Stimulated activated naive CD8-positive, alpha-beta T cell treated with anti-CD3 and anti-CD28 coated beads, Interleukin-15, Interleukin-2, amounts not matched to agents 100 ng/mL and 50 ng/mL, for 24 hours (primary cell): ENCODE measurements around the gene ADI1.

Source experiments
- H3K27ac Mint-ChIP-seq: one replicate; pipeline ENCODE4 v1.8.0; 2021; ENCODE audit warnings: mild to moderate bottlenecking, mixed read lengths
- H3K27me3 Mint-ChIP-seq: one replicate; pipeline ENCODE4 v1.8.0; 2021; ENCODE audit warnings: mixed read lengths
- H3K36me3 Mint-ChIP-seq: one replicate; pipeline ENCODE4 v1.8.0; 2021; ENCODE audit warnings: low read depth, mixed read lengths
- H3K4me1 Mint-ChIP-seq: one replicate; pipeline ENCODE4 v1.8.0; 2021; ENCODE audit warnings: low read depth, mixed read lengths
- H3K4me3 Mint-ChIP-seq: one replicate; pipeline ENCODE4 v1.8.0; 2021; ENCODE audit warnings: mild to moderate bottlenecking, mixed read lengths
- H3K9me3 Mint-ChIP-seq: one replicate; pipeline ENCODE4 v1.8.0; 2021; ENCODE audit warnings: mixed read lengths

Gene ADI1

GRCh38 chr2:3519255-3520205, at the start of gene ADI1:
ADI1 (minus strand) TSS chr2:3519531; CDS start chr2:3519487, 44 bp downstream.
- peaks cover 6% of the 10 kb centered on the region for H3K9me3 Mint-ChIP-seq
- peak within 1 kb of the TSS; percentile 91 for H3K27ac Mint-ChIP-seq
- peak within 1 kb of the TSS; percentile 93 for H3K4me3 Mint-ChIP-seq
- H3K27me3 Mint-ChIP-seq, result no peaks in the 10 kb centered on the region
- H3K4me1 Mint-ChIP-seq, result peaks cover 31% of the 10 kb centered on the region
- peaks cover 7% of the 10 kb centered on the region for H3K36me3 Mint-ChIP-seq

GRCh38 chr2:3566806-3567205, 47.5 kb upstream of the ADI1 start:
- Mint-ChIP-seq H3K27ac (no peak overlapping the region), H3K27me3 (no peaks in the 10 kb centered on the region), H3K4me1 (peaks cover 7% of the 10 kb centered on the region), H3K4me3 (no peak overlapping the region), H3K9me3 (no peaks in the 10 kb centered on the region), H3K36me3 (peaks cover 4% of the 10 kb centered on the region)

- Mint-ChIP-seq H3K4me3 (no peak overlapping the region), H3K27me3 (no peaks in the 10 kb centered on the region), H3K27ac (no peak overlapping the region), H3K4me1 (peaks cover 11% of the 10 kb centered on the region), H3K9me3 (no peaks in the 10 kb centered on the region), H3K36me3 (peaks cover 16% of the 10 kb centered on the region)
Observed at GRCh38 chr2:3565117-3565516, 45.8 kb upstream of the ADI1 start.

- Mint-ChIP-seq H3K4me3 (no peak overlapping the region), H3K4me1 (peaks cover 26% of the 10 kb centered on the region), H3K36me3 (peaks cover 22% of the 10 kb centered on the region), H3K27ac (no peak overlapping the region), H3K27me3 (no peaks in the 10 kb centered on the region), H3K9me3 (no peaks in the 10 kb centered on the region)
Observed at GRCh38 chr2:3563521-3563976, 44.2 kb upstream of the ADI1 start.

GRCh38 chr2:3558205-3559014, 39.1 kb upstream of the ADI1 start, which contains the start of gene RNASEH1:
RNASEH1 (minus strand) TSS chr2:3558333; CDS start chr2:3558260, 73 bp downstream.
- H3K9me3 Mint-ChIP-seq, result no peaks in the 10 kb centered on the region
- peaks cover 51% of the 10 kb centered on the region for H3K4me1 Mint-ChIP-seq
- peak within 1 kb of the TSS; percentile 94 for H3K4me3 Mint-ChIP-seq
- no peaks in the 10 kb centered on the region for H3K27me3 Mint-ChIP-seq
- H3K36me3 Mint-ChIP-seq, result peaks cover 64% of the 10 kb centered on the region
- peak within 1 kb of the TSS; percentile 98 for H3K27ac Mint-ChIP-seq

- Mint-ChIP-seq H3K27ac (peak overlapping the region; percentile 98), H3K4me1 (peaks cover 50% of the 10 kb centered on the region), H3K27me3 (no peaks in the 10 kb centered on the region), H3K36me3 (peaks cover 66% of the 10 kb centered on the region), H3K9me3 (no peaks in the 10 kb centered on the region), H3K4me3 (peak overlapping the region; percentile 94)
Observed at GRCh38 chr2:3557639-3558204, 38.4 kb upstream of the ADI1 start.

- Mint-ChIP-seq H3K27me3 (no peaks in the 10 kb centered on the region), H3K36me3 (peaks cover 81% of the 10 kb centered on the region), H3K9me3 (no peaks in the 10 kb centered on the region), H3K27ac (no peak overlapping the region), H3K4me1 (peaks cover 35% of the 10 kb centered on the region), H3K4me3 (no peak overlapping the region)
Observed at GRCh38 chr2:3553946-3554345, 34.6 kb upstream of the ADI1 start.

GRCh38 chr2:3547915-3548314, 28.6 kb upstream of the ADI1 start:
- peaks cover 81% of the 10 kb centered on the region for H3K36me3 Mint-ChIP-seq
- H3K4me3 Mint-ChIP-seq, result no peak overlapping the region
- H3K27me3 Mint-ChIP-seq, result no peaks in the 10 kb centered on the region
- no peaks in the 10 kb centered on the region for H3K4me1 Mint-ChIP-seq
- no peaks in the 10 kb centered on the region for H3K9me3 Mint-ChIP-seq
- H3K27ac Mint-ChIP-seq, result no peak overlapping the region

- H3K36me3 Mint-ChIP-seq, result peaks cover 80% of the 10 kb centered on the region
- no peak overlapping the region for H3K4me3 Mint-ChIP-seq
- no peak overlapping the region for H3K27ac Mint-ChIP-seq
- no peaks in the 10 kb centered on the region for H3K4me1 Mint-ChIP-seq
- no peaks in the 10 kb centered on the region for H3K27me3 Mint-ChIP-seq
- H3K9me3 Mint-ChIP-seq, result no peaks in the 10 kb centered on the region
Observed at GRCh38 chr2:3545788-3546478, 26.6 kb upstream of the ADI1 start.

- Mint-ChIP-seq H3K36me3 (peaks cover 73% of the 10 kb centered on the region), H3K4me3 (no peak overlapping the region), H3K4me1 (no peaks in the 10 kb centered on the region), H3K9me3 (no peaks in the 10 kb centered on the region), H3K27ac (no peak overlapping the region), H3K27me3 (no peaks in the 10 kb centered on the region)
Observed at GRCh38 chr2:3543023-3543683, 23.8 kb upstream of the ADI1 start.

- H3K4me1 Mint-ChIP-seq, result no peaks in the 10 kb centered on the region
- H3K4me3 Mint-ChIP-seq, result no peak overlapping the region
- no peak overlapping the region for H3K27ac Mint-ChIP-seq
- no peaks in the 10 kb centered on the region for H3K27me3 Mint-ChIP-seq
- peaks cover 65% of the 10 kb centered on the region for H3K36me3 Mint-ChIP-seq
- H3K9me3 Mint-ChIP-seq, result no peaks in the 10 kb centered on the region
Observed at GRCh38 chr2:3542107-3542506, 22.8 kb upstream of the ADI1 start.

GRCh38 chr2:3539836-3540235, 20.5 kb upstream of the ADI1 start:
- peaks cover 52% of the 10 kb centered on the region for H3K36me3 Mint-ChIP-seq
- no peaks in the 10 kb centered on the region for H3K27me3 Mint-ChIP-seq
- no peak overlapping the region for H3K27ac Mint-ChIP-seq
- no peaks in the 10 kb centered on the region for H3K9me3 Mint-ChIP-seq
- no peaks in the 10 kb centered on the region for H3K4me1 Mint-ChIP-seq
- no peak overlapping the region for H3K4me3 Mint-ChIP-seq

GRCh38 chr2:3536682-3537632, 17.6 kb upstream of the ADI1 start:
- H3K27me3 Mint-ChIP-seq, result no peaks in the 10 kb centered on the region
- no peaks in the 10 kb centered on the region for H3K4me1 Mint-ChIP-seq
- peak overlapping the region; percentile 74 for H3K4me3 Mint-ChIP-seq
- H3K27ac Mint-ChIP-seq, result peak overlapping the region; percentile 81
- H3K36me3 Mint-ChIP-seq, result peaks cover 34% of the 10 kb centered on the region
- no peaks in the 10 kb centered on the region for H3K9me3 Mint-ChIP-seq
